HG03378 (cell line): ENCODE measurements around the gene ENOX1.

Experiments used
- ATAC-seq: cut with Tn5 transposase; IDR thresholded peaks from one replicate; pipeline ENCODE4 v1.9.1; 2021; ENCODE audit warnings: mild to moderate bottlenecking, moderate library complexity; ENCODE audit not compliant: unreplicated experiment

Gene ENOX1

DNA sequence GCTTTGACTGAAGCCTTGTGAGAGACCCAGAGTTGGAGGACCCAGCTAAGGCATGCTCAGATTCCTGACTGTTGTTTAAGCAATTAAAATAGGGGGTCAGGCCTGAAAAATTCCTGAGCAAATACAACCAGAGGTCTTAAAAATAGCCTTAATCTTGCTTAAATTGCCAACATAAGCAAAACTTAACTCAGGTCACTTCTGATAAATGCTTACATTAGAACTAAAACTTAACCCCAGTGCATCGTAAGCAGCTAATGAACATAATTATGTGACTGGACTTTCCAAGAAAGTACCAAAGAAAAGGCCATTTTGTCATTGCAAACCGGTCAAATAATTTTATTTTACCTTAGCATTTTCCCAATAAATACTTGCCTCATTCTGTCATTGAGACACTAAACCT, 294.5 kb downstream of the ENOX1 start:
- no peak for ATAC-seq

DNA sequence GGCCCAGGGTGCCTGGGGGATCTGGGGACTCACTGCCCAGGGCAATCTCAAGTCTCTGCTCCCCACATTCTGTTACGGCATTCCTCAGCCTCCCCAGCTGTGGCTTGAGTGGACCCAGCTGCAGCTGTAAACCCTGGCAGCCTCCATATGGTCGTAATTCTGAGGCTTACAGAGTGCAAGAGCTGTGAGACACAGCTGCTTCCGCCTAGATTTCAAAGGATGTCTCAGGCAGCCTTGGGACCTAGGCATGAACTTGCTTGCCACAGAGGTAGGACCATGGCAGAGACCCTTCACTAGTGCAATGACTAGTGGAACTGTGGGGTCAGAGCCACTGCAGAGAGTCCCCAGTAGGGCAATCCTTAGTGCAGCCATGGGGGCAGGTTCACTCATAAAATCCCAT, 297.5 kb downstream of the ENOX1 start:
- no peak for ATAC-seq

DNA sequence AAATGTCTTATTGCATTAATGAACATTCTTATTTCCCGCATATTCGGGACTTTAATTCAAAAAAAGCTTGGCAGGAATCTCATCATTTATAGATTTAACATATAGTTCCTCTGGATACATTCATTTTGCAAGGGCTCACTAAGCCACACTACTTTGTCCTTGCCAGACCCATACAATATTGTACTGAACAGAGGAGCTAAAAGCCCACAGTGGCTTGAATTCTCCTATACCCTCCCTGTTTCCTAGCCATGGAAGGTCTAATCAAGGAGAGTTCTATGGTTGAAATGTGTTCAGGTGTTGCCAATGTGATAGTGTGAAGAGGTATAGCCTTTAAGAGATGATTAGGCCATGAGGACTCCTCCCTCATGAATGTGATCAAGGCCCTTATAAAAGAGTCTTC, 298.9 kb downstream of the ENOX1 start:
- ATAC-seq, result no peak

DNA sequence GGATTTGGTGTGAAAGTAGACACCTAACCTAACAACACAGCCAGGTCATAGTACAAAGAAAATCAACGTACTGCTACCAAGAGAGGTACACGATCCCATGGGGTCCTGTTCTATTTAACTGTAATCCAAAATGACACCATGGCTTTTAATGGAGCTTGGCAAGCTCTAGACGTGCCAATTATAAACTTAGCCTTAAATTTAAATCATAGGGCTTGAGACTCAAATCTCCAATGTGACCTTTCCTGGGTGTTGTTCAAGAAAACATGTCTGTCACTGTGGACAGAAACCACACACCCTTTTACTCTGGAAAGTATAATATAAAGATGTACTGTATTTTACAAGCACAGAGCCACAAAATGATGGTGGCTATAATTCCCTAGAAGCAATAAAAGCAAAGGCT, 299.3 kb downstream of the ENOX1 start:
- no peak for ATAC-seq

DNA sequence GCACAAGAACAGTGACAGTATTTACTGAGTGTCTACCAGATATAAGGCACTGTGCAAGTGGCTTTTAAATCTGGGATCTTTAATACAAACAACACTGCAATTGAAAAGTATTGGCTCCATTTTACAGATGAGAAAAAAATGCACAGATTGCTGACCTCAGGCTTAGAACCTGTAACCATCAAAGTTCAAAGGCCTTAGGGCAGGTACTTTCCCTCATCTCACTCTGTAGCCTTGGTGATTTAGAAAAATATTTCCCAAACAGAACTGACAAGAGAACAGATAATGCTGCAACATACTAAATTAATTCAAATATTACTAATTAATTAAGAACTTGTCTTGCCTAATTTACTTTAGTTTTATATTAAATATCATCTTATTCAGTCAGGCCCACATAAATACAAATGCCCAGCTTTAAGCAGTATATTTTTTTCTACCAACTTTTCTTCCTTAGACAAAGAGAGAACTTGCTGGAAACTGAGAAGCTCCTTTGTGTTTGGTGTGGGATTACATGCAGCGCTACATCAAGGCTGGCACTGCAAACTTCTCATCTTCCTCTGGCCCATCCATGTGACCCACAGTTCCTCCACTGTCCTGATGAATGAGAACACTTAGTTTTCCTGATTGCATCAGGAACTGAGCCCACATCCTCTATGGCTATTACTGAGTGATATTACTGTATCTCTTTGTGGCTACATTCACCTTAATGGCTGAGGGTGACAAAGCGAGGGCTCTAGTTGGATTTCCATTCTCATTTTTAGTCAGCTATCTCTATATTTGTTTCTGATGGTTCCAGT, 302.1 kb downstream of the ENOX1 start:
- ATAC-seq, result no peak

DNA sequence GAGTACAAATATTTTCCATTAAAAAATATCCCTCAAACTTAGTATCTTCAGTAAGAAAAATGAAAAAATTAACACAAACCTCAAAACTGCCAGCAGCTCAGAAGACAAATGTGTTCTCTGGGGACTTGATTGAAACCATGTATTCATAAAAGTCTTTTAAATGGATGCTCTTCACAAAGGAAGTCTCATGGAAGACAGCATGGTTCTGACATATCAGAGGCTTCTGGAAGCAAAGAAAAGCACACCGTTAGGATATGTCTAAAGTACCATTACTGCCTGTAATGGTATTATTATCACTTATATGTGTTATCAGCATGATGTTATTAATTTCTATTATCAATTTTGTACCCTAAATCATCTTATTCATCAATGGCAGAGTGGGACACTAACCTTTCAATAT, 302.8 kb downstream of the ENOX1 start:
- no peak for ATAC-seq

DNA sequence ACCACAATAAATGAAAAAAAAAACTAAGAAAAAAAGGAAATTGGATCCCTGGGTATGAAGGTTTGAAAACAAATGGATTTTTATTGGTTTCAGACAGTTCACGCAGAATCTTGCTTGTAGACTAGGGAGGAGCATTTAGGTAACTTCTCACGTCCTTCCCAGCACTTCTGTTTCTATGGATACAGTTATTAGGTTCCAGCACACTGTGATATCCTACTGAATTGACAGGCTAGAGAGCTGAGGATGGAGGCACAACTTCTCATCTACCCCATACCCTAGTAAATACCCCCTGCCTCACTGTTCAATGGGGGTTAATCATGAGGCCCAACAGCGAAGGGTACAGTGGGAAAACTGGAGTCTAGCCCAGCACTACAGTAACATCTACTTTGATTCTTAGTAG, 304.1 kb downstream of the ENOX1 start:
- no peak for ATAC-seq

DNA sequence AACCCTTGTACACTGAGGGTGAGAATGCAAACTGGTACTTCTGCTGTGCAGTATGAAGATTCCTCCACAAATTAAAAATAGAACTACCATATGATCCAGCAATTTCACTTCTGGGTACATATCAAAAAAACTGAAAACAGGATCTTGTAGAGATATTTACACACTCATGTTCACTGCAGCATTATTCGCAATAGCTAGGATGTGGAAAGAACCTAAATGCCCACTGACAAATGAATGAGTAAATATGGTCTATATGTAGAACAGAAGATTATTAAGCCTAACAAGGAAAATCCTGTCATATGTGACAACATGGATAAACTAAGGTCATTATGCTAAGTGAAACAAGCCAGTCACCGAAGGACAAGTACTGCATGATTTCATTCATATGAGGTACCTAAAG, 304.7 kb downstream of the ENOX1 start:
- ATAC-seq, result no peak

DNA sequence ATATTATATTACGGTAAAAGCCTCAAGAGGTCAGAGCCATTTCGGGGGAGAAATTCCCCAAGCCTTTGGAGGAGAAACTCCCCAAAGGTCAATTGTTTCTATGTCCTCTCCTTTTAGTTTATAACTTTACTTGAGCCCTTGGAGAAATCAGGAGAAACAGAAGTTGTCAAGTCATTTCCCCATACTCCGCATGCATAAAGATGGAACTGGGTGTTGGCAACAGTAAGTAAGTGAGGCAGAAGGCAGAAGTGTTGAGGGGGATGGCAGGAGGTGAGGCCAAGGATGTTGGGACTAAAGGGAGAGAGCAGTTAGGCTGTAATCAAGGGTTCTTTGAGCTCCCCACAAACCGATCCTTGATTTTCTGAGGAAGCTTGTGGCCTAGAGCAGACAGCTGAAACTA, 307.9 kb downstream of the ENOX1 start:
- ATAC-seq, result no peak

DNA sequence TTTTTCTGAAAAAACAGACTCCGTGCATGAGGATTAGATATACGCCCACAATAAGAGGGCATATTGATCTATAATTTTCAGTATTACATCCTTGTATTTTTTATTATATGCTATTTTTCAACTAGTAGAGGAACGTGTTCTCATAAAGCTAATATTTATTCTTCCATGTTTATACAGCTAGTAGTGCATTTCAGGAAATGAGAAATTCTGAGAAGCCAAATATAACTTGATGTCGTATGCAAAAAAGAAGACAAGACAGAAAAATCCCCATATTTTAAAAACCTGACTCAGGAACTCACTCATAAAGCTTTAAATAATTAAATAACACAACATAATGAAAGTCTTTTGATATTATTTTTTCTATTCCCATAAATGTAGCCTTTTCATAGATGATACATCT, 308.6 kb downstream of the ENOX1 start:
- ATAC-seq, result no peak

DNA sequence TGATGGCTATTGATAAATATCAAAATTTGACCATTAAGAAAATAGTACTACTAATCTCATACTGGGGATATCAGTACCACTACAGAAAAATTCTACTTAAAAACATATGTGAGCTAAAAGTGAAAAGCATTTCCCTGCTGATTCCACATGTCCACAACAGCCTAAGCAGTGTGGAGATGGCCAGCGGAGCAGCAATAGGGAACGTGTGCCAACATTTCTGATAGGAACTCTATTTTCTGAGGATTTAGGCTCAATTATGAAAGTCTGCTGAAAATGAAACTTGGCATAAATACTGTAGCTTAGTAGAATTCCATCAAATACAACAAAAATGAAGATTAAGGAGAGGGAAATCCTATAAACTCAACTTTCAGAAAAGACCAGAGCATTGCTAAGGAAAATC, 311.6 kb downstream of the ENOX1 start:
- ATAC-seq, result no peak

DNA sequence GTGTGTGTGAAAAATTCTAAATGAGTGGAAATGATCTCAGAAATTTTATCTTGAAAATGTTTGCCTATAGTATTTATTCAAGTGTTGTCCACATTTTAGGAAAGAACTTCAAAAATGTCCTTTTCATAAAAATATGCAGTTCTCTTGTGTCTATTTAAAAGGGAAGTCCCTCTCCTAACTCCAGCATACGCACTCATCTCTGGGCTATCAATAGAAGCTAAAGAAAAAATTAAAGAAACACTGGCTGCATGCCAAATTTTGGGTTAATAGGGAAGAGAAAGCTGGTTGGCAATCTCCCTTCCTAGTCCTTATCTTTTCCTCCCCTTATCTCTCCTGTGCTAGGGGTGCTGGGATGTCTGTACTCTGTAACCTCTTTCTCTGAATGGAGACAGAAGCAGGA, 313.3 kb downstream of the ENOX1 start:
- no peak for ATAC-seq

DNA sequence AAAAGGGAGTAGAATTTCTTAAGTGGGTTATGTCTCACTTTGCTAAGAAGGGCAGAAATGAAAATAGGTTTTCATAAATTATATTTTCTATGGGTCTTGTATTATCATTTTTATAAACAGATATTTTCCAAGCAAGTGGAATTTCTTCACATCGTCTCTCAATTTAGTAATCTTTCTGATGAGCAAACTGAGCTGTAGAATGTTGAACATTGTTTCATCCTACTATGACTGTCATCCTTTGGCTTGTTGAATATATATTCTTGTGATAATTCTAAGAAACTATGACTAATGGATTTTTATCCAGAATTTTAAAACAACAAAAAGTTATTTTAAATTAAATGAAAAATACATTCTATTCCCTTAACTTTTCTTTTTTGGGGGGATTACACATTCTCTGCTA, 313.8 kb downstream of the ENOX1 start:
- no peak for ATAC-seq

DNA sequence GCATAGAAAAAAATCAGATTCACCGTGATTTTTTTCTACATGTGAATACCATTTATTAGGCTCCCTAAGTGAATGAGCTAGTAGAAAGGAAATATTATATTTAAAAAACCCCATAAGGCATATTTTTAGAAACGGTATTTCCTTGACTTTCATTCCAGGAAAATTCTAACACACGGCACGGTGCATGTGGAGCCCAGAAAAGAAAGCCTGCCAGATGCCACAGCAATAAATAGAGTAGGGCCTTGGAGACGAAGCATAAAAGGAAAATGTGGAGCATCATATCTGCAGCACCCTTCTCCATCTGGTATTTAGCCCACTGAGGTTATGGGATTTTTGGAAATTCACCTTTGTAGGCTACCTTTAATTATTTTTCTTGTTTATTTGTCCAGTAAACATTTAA, 314.4 kb downstream of the ENOX1 start:
- no peak for ATAC-seq

DNA sequence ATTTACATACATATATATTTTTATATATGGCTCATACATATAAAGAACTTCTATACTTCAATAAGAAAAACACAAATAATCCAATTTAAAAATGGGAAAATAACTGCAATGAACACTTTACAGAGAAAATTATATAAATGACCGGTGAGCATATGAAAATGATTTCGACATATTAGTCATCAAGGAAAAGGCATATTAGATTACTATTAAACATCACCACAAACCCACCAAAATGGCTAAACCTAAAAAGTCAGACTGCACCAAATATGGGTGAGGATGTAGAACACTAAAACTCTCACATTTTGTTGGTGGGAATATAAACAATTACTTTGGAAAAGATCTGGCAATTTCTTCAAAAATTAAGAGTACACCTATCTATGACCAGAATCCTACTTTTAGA, 316.2 kb downstream of the ENOX1 start:
- ATAC-seq, result no peak

DNA sequence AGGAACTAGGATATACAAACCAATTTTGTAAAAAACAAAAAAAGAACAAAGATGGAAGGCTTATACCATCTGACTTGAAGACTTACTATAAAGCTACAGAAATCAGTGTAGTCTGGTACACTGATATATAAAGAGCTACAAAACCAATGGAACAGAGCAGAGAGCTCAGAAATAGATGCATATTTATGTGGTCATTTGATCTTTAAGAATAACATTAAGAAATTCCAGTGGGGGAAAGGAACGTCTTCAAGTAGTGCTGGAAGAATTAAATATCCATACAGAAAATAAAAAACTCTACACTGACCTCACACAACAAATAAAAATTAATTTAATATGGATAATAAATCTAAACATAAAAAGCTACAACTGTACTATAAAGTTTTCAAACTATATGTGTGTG, 317.0 kb downstream of the ENOX1 start:
- no peak for ATAC-seq

DNA sequence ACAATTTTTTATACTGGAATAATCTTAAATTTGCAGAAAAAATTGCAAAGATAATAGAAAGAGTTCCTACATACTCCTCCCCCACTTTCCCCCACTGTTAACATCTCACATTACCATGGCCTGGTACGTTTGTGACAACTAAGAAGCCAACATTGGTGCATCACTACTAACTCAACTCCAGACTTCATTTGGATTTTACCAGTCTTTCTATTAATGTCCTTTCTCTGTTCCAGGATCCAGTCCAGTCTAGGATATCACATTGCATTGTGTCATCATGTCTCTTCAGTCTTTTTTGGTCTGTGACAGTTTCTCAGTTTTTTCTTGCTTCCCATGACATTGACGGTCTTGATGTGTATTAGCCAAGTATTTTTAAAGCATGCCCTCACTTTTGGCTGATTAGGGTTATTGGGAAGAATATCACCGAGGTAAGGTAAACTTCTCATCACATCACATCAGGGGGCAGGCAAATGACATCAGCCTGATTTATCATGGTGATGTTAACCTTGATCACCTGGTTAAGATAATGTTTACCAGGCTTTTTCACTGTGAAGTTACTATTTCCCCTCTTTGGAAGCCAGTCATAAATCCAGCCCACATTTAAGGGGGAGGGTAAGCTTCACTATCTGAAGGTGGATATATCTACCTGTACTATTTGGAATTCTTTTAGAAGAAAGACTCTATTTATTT, 322.1 kb downstream of the ENOX1 start:
- no peak for ATAC-seq

DNA sequence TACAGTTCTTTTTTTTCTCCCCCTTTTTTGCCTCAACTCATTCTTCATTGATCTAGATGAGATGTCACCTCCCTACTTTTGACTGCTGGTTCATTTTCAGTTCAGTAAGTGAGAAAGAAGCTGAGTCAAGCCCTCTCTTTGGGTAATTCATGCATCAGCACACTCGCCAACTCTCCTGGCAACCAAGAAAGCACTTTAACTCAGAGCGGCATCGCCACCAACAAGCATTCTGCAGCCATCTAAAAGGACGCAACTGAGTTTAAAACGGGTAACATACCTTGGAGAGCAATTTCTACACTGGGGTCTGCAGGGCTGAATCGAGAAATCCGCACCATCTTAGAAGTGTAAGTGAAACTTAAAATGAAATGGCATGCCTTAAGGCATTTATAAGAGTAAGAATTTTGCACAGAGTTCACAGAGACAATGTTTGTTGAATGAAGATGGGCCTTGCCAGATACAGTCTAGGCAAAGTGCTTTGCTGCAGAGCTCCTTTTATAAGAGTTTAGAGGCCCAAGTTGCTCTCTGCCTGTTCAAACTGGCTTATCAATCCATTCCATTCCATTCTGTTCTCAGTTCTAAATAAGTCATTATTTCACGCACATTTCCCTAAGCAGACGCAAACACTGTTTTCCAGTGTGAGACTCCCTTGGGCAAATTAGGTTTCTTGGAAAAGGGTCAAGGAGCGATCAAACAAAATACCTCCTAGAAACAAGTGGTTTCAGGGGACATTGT, 338.0 kb downstream of the ENOX1 start:
- no peak for ATAC-seq

DNA sequence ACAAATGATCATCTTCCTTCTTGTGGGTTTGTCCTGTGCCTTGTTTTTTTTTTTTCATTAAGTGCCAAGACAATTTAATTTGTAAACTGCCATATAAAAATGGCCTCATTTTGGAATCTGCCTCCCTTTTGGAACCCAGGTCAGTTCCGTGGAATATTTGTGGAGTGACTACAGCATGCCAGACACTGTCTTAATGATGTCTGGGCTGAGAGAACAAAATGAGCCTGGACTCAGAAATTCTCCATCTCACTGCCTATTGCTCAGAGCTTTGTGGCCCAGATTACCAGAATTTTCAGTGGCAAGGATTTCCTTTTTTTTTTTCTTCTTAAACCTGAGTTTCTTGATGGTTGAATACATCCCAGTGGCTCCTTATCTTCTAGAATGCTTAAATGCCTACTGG, 340.6 kb downstream of the ENOX1 start:
- no peak for ATAC-seq

DNA sequence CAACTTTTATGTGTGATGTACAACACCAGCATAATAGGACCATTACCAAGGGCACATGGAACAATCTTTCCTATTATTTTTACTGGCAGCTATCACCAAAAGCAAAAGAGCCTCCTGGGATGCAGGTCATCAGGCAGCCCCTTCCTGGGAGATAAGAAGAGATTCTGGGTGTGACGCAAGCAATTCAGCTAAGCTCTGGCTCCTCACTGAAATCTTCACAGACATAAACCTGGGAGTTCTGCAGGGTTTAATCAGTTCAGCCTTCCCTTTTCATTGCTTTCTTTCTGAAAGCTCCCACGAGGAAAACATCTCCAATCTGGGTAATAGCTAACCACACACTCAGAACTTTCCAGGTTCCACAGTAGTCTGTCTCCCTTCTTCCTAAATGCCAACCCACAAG, 341.1 kb downstream of the ENOX1 start:
- ATAC-seq, result no peak

DNA sequence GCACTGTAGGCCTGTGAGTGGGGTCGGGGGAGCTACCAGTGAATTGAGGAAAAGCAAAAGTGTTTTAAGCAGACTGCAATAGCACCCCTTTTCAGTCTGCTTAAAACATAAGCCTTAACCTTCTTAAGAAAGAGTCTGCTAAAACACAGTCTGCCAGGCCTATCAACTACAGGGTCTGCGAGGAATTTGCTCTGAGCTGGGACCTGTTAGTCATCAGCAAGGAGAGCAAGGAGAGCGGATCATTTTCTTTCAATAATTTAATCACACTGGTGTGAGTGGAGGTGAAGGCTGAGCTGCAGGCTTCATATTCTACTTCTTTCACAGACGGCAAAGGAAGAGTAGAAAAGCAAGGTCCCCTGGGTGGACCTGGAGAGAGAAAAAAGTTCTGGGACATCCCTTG, 342.7 kb downstream of the ENOX1 start:
- ATAC-seq, result no peak

DNA sequence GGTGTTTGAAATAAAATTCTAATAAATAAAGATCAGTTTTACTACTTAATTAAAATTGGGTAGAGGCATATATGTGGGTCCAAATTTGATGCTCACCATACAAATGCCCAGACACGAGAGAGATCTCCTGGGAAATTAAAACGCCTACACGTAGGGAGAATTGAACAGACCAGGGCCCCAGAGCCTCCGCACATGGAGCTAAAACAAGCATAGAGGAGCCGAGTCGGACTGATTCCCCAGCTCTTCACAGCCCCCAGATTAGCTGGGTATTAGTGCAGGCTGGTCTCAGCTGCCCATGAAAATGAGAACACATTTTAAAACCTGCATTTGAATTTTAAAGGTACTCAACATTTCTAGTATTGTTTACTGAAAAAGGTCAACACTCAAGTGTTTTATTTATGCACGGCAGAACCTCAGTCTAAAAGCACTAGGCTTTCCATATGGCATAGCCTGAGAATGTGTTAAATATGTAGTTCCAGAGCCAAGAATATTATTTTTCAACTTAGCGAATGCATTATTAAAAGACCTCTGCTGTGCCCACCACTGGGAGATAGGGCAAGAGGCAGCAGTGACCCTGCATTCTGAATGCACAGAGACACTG, 344.8 kb downstream of the ENOX1 start:
- ATAC-seq, result no peak
